ENCODE measurements around the gene TNFRSF4. TPM values are rescaled to one million over a fixed set of nuclear protein-coding genes. Genes with fewer than 3 reads are reported as not detected.

Gene TNFRSF4
- total RNA-seq, 1 donor, result not detected

DNA sequence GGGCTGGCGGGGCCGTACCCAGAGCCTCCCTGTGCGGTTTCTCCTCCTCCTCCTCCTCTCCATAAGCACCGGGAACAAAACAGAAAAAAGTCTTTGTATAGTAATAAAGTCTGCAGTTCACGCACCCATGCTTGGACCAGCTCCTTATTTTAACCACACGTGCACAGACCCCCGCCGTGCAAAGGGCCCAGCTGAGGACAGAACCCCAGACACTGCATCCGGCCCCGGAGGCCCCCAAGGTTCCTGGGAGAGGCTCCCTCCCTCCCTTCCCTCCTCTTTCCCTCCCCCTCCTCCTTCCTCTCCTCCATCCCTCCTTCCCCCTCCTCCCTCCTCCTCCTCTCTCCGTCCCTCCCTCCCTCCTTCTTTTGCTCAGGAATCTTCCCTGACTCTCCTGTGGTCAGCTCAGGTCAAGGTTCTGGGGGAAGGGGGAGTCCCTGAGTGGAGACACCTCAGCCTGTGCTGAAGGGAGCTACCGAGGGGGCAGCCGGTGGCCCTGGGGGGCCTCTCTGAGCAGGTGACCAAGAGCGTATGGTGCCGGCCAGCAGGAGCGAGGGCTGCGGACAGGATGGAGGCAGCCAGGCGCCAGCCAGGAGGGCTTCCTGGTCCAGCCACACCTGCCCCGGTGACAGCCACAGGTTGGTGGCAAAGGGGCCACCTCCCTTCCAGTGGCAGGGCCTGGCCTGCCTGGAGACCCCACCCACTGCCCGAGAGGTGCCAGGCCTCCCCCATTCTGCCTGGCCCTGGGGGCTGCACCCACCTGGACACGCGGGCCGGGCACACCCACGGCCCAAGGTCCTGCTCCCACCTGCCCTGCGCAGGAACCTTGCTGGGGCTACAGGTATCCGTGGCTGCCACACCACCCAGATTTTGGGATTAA is 43.5 kb downstream of the TNFRSF4 start:
- TF ChIP-seq, protein P1, sequence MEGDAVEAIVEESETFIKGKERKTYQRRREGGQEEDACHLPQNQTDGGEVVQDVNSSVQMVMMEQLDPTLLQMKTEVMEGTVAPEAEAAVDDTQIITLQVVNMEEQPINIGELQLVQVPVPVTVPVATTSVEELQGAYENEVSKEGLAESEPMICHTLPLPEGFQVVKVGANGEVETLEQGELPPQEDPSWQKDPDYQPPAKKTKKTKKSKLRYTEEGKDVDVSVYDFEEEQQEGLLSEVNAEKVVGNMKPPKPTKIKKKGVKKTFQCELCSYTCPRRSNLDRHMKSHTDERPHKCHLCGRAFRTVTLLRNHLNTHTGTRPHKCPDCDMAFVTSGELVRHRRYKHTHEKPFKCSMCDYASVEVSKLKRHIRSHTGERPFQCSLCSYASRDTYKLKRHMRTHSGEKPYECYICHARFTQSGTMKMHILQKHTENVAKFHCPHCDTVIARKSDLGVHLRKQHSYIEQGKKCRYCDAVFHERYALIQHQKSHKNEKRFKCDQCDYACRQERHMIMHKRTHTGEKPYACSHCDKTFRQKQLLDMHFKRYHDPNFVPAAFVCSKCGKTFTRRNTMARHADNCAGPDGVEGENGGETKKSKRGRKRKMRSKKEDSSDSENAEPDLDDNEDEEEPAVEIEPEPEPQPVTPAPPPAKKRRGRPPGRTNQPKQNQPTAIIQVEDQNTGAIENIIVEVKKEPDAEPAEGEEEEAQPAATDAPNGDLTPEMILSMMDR (IDR thresholded peaks at IDR 0.05; ENCODE audit: insufficient read depth, low read length), result no peak
- DNase-seq (ENCODE audit: low read depth), result no peak

DNA sequence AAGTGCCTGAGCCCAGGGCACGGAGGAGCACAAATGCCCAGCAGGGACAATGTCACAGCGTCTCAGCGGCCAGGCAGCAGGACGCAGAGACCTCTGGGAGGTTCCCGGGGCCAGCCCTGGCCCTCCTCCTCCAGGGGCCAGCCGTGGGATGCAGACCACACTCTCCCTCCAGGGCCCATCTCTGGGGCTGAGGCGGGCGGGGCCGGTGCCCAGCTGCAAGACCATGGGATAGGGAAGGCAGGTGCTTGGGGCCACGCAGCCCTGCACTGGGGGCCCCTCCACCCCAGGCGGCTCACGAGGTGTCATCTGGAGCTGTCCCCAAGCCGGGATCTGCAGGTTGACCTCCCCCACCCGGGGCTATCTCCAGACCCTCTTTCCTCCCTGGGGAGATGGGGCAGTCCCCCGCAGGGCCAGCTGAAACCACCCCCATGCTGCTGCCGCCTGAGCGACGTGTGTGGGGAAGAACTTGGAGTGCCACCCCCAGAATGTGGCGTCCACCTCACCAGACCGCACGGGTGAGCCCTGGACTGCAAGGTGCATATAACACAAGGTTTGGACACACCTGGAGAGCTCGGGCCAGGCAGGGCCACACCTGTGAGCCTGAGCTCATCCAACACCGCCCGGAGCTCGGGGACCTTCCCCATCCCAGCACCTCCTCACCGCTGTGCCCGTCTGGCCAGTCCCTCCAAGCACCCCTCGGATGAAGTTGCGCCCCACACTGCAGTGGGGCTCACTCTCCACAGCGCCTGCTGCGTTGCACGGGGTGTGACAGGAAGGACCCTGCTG is 44.3 kb downstream of the TNFRSF4 start:
- TF ChIP-seq, protein P1 (IDR thresholded peaks at IDR 0.05; ENCODE audit: insufficient read depth, low read length), result no peak
- H3K4me3 ChIP-seq (ENCODE audit: low read depth, low read length), result no peak overlapping the region
- no peak for DNase-seq (ENCODE audit: low read depth)

More for the DNA sequence above, 43.5 kb downstream of the TNFRSF4 start:
- no peak overlapping the region for H3K4me3 ChIP-seq (ENCODE audit: low read depth, low read length)

DNA sequence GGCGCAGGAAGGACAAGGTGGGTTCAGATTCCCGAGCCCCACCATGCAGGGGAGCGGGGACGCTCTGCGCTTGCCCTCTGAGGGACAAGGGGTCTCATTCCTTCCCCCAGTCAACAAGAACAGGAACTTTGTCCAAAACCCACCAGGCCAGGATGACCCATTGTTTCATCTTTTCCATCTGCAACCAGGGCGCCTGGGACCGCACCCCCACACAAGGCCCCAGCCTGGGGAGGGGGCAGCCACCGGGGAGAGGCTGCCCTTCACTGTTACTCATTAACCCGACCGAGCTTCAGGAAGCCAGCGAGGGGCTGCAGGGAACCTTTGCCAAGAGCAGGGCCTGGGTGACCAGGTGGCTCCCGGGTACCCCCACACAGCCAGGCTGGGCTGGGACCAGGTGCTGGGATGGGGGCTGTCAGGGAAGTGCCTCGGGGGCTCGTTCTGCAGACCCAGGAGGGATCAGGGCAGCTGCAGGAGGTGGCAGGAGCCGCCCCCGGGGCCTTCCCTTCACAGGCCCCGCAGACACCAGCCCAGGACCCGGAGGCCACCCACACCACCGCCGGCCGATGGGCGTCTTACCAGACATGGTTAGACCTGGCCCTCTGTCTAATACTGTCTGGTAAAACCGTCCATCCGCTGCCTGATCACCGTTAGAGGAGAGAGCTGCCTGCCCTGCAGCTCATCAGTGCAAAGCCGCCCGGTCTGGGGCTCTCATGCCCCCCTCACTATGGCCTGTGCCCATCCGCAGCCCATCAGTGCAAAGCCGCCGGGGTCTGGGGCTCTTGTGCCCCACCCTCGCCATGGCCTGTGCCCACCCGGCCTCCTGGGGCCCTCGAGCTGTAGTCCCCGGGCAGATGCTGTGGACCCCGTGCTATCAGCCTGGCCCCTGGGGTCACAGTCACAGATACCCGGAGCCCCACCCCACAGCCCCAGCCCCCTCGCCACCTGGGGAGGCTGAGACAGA is 45.2 kb downstream of the TNFRSF4 start:
- TF ChIP-seq, protein P1 (IDR thresholded peaks at IDR 0.05; ENCODE audit: insufficient read depth, low read length), result no peak

DNA sequence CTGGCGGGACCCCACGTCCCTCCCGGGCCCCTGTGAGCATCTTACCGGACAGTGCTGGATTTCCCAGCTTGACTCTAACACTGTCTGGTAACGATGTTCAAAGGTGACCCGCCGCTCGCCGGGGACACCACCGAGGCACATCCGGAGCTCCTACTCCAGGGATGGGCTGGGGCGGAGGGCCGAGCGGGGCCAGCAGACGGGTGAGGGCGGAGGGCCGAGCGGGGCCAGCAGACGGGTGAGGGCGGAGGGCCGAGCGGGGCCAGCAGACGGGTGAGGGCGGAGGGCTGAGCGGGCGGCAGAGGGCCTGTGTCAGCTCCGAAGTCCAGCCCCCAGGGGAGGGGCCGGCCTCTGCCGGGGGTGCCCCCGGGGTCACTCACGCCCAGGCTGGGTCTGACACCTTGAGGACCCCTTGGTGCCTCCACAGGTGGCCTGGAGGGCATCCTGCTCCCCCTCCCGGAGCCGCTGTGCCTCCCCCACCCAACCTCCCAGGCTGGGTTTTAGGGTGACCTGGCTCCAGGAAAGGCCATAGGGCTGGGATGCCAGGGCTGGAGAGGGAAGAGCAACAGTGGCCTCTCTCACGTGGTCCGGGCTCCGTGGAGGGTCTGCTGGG is 46.0 kb downstream of the TNFRSF4 start:
- TF ChIP-seq, protein P1 (IDR thresholded peaks at IDR 0.05; ENCODE audit: insufficient read depth, low read length), result no peak
- no peak overlapping the region for H3K4me3 ChIP-seq (ENCODE audit: low read depth, low read length)
- DNase-seq (ENCODE audit: low read depth), result no peak

More for the DNA sequence above, 45.2 kb downstream of the TNFRSF4 start:
- H3K4me3 ChIP-seq (ENCODE audit: low read depth, low read length), result no peak overlapping the region
- DNase-seq (ENCODE audit: low read depth), result no peak

DNA sequence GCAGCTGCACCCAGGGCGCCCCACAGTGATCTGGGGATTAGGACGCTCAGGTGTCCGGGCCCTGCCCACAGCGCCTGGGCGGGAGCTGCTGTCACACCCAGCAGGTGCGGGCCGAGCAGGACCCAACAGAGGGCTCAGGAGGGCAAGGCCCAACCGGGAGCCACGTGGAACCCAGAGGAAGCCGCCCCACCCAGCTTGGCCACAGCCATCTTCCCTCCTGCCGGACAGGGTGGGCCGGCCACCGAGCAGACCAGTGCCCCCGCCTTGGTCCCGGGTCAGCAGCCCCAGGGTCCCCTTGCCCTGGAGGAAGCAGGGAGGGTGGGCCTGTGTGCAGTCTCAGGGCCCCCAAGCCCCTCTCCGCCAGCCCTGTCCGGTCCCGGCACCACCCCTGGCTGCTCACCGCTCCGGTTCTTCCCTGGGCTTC is 46.5 kb downstream of the TNFRSF4 start:
- TF ChIP-seq, protein P1 (IDR thresholded peaks at IDR 0.05; ENCODE audit: insufficient read depth, low read length), result no peak
- H3K4me3 ChIP-seq (ENCODE audit: low read depth, low read length), result no peak overlapping the region
- no peak for DNase-seq (ENCODE audit: low read depth)
